HEK293 (cell line): ENCODE measurements around the gene CACNA2D3.

Experiments
- CTCF ChIP-seq: fragments of 450-650 bp; formaldehyde crosslinking; IDR thresholded peaks from 2 replicates; pipeline ENCODE4 v1.5.1; 2016; ENCODE audit warnings: missing biosample characterization, missing genetic modification characterization
- HOXC10 ChIP-seq: sonication (generic); formaldehyde crosslinking; IDR thresholded peaks from 2 replicates; pipeline ENCODE4 v1.8.1; 2023; ENCODE audit warnings: mild to moderate bottlenecking, missing genetic modification reagents
- PBX3 ChIP-seq: sonication (generic); formaldehyde crosslinking; IDR thresholded peaks from 2 replicates; pipeline ENCODE4 v1.8.1; 2022; ENCODE audit warnings: mild to moderate bottlenecking, moderate library complexity, missing genetic modification reagents
- TSHZ1 ChIP-seq: fragments of 450-650 bp; formaldehyde crosslinking; IDR thresholded peaks from 2 replicates; pipeline ENCODE4 v1.5.1; 2016; ENCODE audit warnings: missing biosample characterization, missing genetic modification characterization, borderline replicate concordance
- ZBTB7A ChIP-seq: fragments of 450-650 bp; formaldehyde crosslinking; IDR thresholded peaks from 2 replicates; pipeline ENCODE4 v1.5.1; 2016; ENCODE audit warnings: low read depth, missing biosample characterization, missing genetic modification characterization
- ZEB2 ChIP-seq: fragments of 450-650 bp; formaldehyde crosslinking; IDR thresholded peaks from 2 replicates; pipeline ENCODE4 v1.5.1; 2016; ENCODE audit warnings: missing biosample characterization, missing genetic modification characterization
- ZNF114 ChIP-seq: fragments of 450-650 bp; formaldehyde crosslinking; IDR thresholded peaks from 2 replicates; pipeline ENCODE4 v1.5.0; 2017; ENCODE audit warnings: missing biosample characterization, missing genetic modification characterization
- ZNF133 ChIP-seq: fragments of 450-650 bp; formaldehyde crosslinking; IDR thresholded peaks from 2 replicates; pipeline ENCODE4 v1.5.1; 2016; ENCODE audit warnings: missing biosample characterization, missing genetic modification characterization
- ZNF140 ChIP-seq: fragments of 450-650 bp; formaldehyde crosslinking; IDR thresholded peaks from 2 replicates; pipeline ENCODE4 v1.5.1; 2016; ENCODE audit warnings: missing biosample characterization, missing genetic modification characterization
- ZNF214 ChIP-seq: fragments of 450-650 bp; formaldehyde crosslinking; IDR thresholded peaks from 2 replicates; pipeline ENCODE4 v1.5.1; 2017; ENCODE audit warnings: missing biosample characterization, mild to moderate bottlenecking, missing genetic modification characterization, borderline replicate concordance
- ZNF449 ChIP-seq: fragments of 450-650 bp; formaldehyde crosslinking; IDR thresholded peaks from 2 replicates; pipeline ENCODE4 v1.5.1; 2017; ENCODE audit warnings: missing biosample characterization, mild to moderate bottlenecking, missing genetic modification characterization, moderate library complexity
- ZNF747 ChIP-seq: fragments of 450-650 bp; formaldehyde crosslinking; IDR thresholded peaks from 2 replicates; pipeline ENCODE4 v1.5.1; 2016; ENCODE audit warnings: missing biosample characterization, missing genetic modification characterization
- ZNF791 ChIP-seq: fragments of 450-650 bp; formaldehyde crosslinking; IDR thresholded peaks from 2 replicates; pipeline ENCODE4 v1.5.1; 2016; ENCODE audit warnings: missing biosample characterization, missing genetic modification characterization
- ZNF830 ChIP-seq: fragments of 450-650 bp; IDR thresholded peaks from 2 replicates; pipeline ENCODE4 v1.5.0; 2018; ENCODE audit warnings: missing biosample characterization, missing genetic modification characterization, low read depth, mild to moderate bottlenecking, moderate library complexity

- TF ChIP-seq PBX3 (no peak), TSHZ1 (tag by site-specific recombination) (no peak), ZBTB7A (no peak), ZEB2 (tag by site-specific recombination) (no peak), ZNF214 (tag by site-specific recombination) (no peak), CTCF (no peak), ZNF140 (tag by site-specific recombination) (no peak), ZNF114 (tag by site-specific recombination) (no peak), HOXC10 (CRISPR knock-in tag) (no peak), ZNF791 (tag by site-specific recombination) (no peak), ZNF747 (tag by site-specific recombination) (no peak), ZNF830 (tag by site-specific recombination) (no peak), ZNF133 (no peak), ZNF449 (tag by site-specific recombination) (no peak)
Observed at GRCh38 chr3:54957711-54958110, 835.4 kb downstream of the CACNA2D3 start.
